Neural progenitor cell (in vitro differentiated cells): ENCODE measurements around the gene NF2.
"Not testable (repeated sequence)": the region's sequence is repeated elsewhere in the genome, so short reads cannot be mapped to it uniquely, and the experiment has no call there.

ENCODE experiments used
- EZH2 ChIP-seq: fragments of 200-600 bp; sonication (generic); IDR thresholded peaks from 2 replicates; pipeline ENCODE4 v1.6.1; 2017; ENCODE audit warnings: antibody characterized with exemption, mild to moderate bottlenecking, moderate library complexity
- EZH2phosphoT487 ChIP-seq: fragments of 200-600 bp; sonication (generic); IDR thresholded peaks from 2 replicates; pipeline ENCODE4 v1.6.1; 2017; ENCODE audit warnings: antibody characterized with exemption
- TF ChIP-seq, protein P1 (sequence below): fragments of 200-600 bp; sonication (generic); IDR thresholded peaks from 2 replicates; pipeline ENCODE4 v1.5.1; 2017; ENCODE audit warnings: antibody characterized with exemption, mild to moderate bottlenecking

DNA sequence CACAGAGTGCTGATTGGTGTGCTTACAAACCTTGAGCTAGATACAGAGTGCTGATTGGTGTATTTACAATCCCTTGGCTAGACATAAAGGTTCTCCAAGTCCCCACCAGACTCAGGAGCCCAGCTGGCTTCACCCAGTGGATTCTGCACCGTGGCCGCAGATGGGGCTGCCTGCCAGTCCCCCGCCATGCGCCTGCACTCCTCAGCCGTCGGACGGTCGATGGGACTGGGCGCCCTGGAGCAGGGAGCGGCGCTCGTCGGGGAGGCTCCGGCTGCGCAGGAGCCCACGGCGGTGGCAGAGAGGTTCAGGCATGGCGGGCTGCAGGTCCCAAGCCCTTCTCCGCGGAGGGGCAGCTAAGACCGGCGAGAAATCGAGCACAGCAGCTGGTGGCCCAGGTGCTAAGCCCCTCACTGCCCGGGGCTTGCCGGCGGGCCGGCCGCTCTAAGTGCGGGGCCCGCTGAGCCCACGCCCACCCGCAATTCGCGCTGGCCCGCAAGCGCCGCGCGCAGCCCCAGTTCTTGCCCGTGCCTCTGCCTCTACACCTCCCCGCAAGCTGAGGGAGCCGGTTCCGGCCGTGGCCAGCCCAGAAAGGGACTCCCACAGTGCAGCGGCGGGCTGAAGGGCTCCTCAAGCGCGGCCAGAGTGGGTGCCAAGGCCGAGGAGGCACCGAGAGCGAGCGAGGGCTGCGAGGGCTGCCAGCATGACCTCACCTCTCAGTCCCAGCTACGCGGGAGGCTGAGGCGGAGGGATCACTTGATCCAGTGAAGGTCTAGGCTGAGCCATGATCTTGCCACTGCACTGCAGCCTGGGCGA, 5.4 kb upstream of the NF2 start:
- not testable (repeated sequence) for TF ChIP-seq EZH2, EZH2phosphoT487
- TF ChIP-seq, protein P1, sequence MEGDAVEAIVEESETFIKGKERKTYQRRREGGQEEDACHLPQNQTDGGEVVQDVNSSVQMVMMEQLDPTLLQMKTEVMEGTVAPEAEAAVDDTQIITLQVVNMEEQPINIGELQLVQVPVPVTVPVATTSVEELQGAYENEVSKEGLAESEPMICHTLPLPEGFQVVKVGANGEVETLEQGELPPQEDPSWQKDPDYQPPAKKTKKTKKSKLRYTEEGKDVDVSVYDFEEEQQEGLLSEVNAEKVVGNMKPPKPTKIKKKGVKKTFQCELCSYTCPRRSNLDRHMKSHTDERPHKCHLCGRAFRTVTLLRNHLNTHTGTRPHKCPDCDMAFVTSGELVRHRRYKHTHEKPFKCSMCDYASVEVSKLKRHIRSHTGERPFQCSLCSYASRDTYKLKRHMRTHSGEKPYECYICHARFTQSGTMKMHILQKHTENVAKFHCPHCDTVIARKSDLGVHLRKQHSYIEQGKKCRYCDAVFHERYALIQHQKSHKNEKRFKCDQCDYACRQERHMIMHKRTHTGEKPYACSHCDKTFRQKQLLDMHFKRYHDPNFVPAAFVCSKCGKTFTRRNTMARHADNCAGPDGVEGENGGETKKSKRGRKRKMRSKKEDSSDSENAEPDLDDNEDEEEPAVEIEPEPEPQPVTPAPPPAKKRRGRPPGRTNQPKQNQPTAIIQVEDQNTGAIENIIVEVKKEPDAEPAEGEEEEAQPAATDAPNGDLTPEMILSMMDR = not testable (repeated sequence)
